CD4-positive, alpha-beta T cell treated with Interleukin-2 at 100 ng/mL for 4 hours (primary cell): Measurements from ENCODE around the gene PLEKHO2.
A peak's percentile ranks its signal among the peaks of the same experiment; 100 is the strongest.

Experiments
- DNase-seq: peaks from one replicate; pipeline ENCODE4 v3.0.0-alpha.2; 2020; ENCODE audit warnings: low spot score

PLEKHO2 gene

GRCh38 chr15:64825431-64826294, 16.1 kb upstream of the PLEKHO2 start, which contains the start of gene PIF1:
Gene PIF1 (minus strand): TSS chr15:64825647. CDS start chr15:64824335, 1,312 bp downstream.
- peak; percentile 96 for DNase-seq

DNA sequence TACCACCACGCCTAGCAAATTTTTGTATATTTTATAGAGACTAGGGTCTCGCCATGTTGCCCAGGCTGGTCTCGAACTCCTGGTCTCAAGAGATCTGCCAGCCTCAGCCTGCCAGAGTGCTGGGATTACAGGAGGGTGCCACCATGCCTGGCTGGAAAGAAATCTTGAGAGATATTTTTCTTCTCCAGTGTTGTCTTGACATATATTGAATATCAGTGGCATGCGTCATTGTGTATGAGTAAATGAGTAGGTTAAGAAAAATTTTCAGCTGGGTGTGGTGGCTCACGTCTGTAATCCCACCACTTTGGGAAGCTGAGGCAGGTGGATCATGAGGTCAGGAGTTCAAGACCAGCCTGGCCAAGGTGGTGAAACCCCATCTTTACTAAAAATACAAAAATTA, 12.7 kb upstream of the PLEKHO2 start:
- no peak for DNase-seq

DNA sequence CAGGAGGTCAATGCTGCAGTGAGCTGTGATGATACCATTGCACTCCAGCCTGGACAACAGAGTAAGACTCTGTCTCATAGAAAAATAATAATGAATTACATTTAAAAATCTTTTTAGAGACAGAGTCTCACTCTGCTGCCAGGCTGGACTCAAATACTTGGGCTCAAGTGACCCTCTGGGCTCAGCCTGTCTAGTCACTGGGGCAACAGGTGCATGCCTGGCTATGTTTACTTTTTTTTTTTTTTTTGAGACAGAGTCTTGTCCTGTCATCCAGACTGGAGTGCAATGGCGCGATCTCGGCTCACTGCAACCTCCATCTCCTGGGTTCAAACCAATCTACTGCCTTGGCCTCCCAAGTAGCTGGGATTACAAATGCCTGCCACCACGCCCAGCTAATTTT, 8.0 kb upstream of the PLEKHO2 start:
- no peak for DNase-seq

- DNase-seq = no peak
These were observed 5.6 kb upstream of the PLEKHO2 start for GRCh38 chr15:64836023-64836536.

DNA sequence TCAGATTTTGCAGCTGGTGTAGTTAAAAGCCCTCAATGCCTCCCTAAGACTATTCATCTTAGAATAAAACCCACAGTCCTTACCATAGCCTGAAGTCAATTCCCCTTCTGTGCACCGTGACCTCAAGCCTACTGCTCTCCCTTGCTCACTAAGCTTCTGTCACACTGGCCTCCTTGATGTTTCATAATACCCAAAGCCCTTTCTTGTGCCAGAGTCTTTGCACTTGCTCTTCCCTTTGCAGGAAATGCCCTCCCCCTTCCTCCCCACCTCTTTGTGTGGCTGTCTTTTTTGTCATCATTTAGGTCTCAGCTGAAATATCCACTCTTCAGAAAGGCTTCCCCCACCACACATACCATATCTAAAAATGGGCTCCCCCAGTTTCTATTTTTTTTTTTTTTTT, 4.2 kb upstream of the PLEKHO2 start:
- peak; percentile 72 for DNase-seq

DNA sequence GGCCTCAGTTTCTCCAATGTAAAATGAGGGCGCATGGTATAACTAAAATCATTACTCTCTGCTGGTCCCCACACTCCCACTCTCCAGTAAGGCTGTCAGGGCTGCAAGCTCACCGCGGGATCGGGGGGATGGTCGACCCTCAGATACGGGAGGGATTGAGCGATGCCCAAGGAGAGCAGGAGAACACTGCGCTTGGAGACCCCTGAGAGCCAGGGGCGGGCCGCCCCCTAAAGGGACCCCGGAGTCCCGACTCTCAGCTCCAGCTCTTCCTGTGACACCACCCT, 713 bp upstream of the PLEKHO2 start:
- no peak for DNase-seq

- peak; percentile 18 for DNase-seq
These were observed 603 bp downstream of the PLEKHO2 start for GRCh38 chr15:64842096-64842939.

- DNase-seq = no peak
These were observed 1.4 kb downstream of the PLEKHO2 start for GRCh38 chr15:64842986-64843561.

DNA sequence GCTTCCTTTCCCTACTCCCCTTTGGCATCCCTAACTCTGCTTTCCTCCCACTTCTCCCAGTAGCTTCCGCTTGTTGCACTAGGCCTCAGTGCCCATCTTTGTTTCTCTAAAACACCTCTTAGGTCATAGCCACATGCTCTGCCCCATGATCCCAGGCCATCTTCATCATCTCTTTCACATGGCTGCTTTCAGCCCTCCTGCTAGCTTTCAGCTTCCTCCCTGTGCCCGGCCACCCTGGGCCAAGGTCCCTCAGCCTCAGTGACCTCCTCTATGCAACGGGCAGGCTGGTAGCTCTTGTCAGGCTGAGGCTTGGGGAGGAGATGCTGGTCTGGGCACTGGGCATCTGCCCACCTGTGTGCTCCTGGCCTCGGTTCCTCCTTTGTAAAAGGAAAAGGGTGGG, 2.3 kb downstream of the PLEKHO2 start:
- DNase-seq = no peak

DNA sequence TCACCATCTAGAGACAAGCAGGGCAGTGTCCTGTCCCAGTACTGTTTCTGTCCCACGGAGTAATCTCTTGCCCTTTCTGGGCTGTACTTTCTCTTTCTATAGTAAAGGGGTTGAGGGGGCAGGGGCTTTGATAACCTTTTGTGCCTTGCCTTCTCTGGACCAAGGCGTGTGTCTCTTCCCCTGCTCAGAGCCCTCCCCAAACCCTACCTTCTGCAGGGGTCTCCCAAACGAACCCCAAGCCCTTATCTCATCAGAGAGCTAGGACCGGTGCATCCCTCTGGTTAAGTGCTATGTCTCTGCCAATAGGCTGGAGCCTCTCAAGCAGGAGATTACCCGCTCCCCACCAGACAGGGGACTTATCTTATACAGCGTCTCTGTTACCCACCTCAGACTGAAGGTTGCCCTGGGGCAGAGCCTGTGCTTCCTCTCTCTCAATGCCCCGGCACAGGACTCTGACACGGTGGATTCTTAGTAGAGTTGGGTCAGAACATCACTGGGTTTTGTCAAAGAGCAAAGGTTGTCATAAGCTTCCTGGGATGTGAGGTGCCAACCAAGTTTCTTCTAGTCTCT, 2.9 kb downstream of the PLEKHO2 start:
- DNase-seq = peak; percentile 30

DNA sequence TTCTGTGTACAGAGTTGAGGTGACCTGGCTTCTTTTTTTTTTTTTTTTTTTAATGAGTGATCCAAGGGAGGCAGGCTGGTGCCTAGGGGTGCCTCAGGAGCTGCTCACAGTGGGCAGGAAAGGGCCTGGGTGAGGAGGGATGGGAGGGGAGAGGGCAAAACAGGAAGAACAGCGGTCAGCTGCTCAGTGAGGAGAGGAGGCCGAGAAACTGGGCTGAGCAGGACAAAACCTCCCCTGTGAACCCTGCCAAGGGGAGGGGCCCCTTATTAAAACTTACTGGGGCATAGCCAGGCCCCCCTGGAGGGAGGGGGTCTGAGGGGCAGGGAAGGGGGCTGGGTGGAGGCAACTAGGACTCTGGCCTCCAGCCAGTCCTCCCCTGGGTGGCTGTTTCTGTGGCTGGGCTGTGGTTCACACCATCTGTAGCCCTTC, 3.5 kb downstream of the PLEKHO2 start:
- DNase-seq = no peak

DNA sequence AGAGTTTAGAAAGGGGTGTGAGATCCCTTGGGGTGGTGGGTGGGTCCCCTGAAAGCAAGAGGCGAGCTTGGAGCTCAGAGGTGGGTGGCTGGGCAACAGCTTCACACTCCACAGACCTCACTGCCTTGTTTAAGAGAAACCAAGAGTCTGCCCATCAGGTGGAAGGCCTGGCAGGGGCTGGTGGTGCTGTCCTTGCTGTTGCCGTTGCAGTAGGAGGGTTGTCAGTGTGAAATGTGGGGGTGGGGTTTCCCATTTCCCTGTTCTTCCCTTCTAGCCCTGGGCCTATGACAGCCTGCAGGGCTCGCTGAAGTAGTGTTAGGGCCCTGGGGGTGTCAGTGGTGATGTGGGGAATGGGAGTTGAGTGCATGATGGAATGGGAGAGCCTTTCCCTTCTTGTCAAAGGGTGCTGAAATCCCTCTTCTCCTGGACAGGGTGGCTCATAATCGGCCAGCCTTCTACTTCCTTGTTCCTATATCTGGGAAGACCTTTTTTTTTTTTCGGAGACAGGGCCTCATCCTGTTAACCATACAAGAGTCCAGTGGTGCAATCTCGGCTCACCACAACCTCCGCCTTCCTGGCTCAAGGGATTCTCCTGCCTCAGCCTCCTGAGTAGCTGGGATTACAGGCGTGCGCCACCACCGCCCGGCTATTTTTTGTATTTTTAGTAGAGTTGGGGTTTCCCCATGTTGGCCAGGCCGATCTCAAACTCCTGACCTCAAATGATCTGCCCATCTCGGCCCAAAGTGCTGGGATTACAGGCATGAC, 4.3 kb downstream of the PLEKHO2 start:
- DNase-seq = no peak

- no peak for DNase-seq
These were observed 5.3 kb downstream of the PLEKHO2 start for GRCh38 chr15:64847016-64847415.

DNA sequence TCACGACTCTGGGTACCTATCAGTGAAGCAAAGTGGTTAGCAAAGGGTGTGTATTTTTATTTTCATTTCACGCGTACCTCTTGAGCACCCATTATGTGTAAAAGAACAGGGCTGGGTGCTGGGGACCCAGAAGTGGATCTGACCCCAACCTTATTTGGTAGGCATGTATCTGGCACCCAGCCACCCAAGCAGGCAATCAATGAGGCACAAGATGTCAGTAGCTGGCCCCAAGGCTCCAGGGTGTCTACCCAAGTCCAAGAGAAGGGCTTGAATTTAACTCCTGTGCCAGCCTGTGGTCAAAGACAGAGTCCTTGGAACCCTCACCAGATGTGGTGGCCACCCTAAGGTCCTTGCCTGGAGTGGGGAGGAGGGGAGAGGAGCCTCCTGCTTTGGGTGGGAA, 5.7 kb downstream of the PLEKHO2 start:
- no peak for DNase-seq

DNA sequence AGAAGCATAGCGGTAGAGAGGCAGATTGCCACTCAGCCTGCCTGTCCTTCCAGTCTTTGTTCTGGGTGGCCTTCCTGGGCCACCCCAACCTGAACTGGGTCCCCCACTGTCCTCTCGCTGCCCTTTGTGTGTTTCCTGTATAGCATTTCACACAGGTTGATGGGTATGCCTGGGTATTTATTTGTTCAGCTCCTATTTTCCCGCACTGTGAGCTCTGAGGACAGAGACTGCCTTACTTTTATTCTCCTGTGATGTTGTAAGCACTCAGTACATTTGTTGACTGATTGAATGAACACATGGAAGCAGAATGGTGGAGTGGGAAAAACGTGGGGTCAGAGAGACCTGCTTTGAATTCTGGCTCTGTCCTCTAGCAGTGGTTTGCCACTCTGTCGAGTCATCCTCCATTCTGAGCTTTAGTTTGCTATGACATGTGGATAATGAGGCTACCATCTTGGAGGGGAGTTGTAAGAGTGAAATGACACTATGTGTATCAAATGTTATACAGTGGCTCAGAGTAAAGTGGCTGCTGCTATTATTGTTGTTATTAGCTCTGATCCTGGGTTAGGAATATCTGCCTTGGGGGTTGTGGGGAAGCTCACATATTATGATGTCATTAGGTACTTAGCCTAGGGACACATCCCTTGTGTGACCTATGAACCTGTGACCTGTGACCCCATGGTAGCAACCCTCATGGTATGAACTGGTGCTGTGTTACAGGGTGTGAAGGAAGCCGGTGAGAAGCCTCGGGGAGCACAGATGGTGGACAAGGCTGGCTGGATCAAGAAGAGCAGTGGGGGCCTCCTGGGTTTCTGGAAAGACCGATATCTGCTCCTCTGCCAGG, 6.4 kb downstream of the PLEKHO2 start:
- no peak for DNase-seq

- DNase-seq = no peak
These were observed 9.2 kb downstream of the PLEKHO2 start for GRCh38 chr15:64850778-64851502.

DNA sequence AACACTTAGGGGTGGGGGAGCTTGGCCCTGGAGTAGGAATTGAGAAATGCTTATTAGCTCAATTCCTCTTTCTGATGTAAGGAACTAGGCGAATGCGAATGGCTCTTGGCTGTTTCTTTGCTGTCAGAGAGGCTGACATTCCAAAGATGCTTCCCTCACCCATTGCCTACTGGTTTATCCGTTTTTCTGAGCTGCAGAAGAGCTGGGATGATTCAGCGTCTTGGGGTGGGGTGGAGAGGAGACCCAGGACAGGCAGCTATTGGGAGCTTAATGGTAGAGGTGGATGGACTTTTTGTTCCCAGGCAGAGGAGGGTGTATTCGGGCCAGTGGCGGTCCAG, 9.8 kb downstream of the PLEKHO2 start:
- DNase-seq = no peak

- no peak for DNase-seq
These were observed 12.3 kb downstream of the PLEKHO2 start for GRCh38 chr15:64854041-64854440.

DNA sequence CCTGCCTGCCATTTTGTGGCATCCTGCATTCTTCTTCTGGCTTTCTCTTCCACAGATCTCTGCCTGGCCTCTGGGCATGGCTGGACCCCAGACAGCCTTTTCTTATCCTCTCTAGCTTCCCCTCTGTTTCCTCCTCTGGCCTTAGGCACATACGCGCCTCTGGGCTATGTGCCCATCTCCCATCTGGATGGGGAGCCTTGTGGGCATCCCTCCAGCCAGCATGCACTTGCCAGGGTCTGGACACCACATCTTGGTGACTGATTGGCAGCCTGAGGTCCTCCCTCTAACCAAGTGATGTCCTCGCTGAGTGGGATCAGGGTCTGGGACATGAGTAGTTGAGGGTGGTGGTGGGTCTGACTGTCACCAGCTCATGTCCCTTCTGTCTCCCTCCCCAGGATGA, 12.8 kb downstream of the PLEKHO2 start:
- no peak for DNase-seq
